ENCODE measurements around the gene ATP1B3. TPM values are rescaled to one million over a fixed set of nuclear protein-coding genes. Genes with fewer than 3 reads are reported as not detected.

The ATP1B3 gene
- total RNA-seq, 1 donor from 2014 or later = 184 TPM

DNA sequence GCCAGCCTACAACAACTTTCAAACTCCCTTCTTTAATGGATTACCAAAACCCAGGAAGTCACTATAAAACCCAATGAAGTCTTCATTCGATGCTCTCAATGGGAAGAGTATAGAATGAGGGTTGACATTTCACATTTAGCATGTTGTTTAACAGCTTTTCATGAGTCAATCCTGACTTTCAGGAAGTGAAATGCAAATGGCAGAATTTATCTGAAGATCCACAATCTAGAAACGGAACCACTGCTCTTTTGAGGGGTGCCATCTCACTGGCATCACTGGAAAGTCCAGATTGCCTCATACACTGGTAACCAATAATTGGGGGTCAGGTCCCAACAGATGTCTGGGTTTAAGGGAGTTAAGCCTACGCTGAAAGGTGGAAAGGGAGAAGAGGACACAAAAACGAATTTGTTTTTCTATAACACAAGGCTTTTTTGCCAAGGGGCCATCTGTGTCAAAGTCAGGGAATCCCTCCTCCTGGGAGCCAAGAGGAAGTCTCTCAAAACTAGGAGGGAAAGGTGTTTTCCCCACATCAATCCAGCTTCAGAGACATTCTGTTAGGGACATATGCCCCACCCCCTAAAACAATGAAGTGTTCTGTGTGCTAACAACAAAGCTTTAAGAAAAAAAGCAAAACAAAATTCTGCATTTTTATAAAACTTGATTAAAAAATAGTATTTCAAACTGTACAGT is 12.0 kb upstream of the ATP1B3 start:
- DNase-seq = no peak
- Mint-ChIP-seq H3K9me3 (ENCODE audit: unreplicated experiment) (no peaks in the 10 kb centered on the region), H3K4me3 (ENCODE audit: unreplicated experiment) (no peak overlapping the region), H3K4me1 (ENCODE audit: low read depth, unreplicated experiment) (no peaks in the 10 kb centered on the region), H3K27ac (ENCODE audit: unreplicated experiment) (no peak overlapping the region), H3K36me3 (ENCODE audit: unreplicated experiment) (no peaks in the 10 kb centered on the region), H3K27me3 (ENCODE audit: unreplicated experiment) (peaks cover 2% of the 10 kb centered on the region)
- TF ChIP-seq CTCF (IDR thresholded peaks at IDR 0.05; ENCODE audit: partially characterized antibody, unreplicated experiment) = no peak

- no peaks in the 10 kb centered on the region for H3K4me1 Mint-ChIP-seq (ENCODE audit: low read depth, unreplicated experiment)
- no peak for DNase-seq
- no peak overlapping the region for H3K27ac Mint-ChIP-seq (ENCODE audit: unreplicated experiment)
- no peak for TF ChIP-seq CTCF (IDR thresholded peaks at IDR 0.05; ENCODE audit: partially characterized antibody, unreplicated experiment)
- peaks cover 2% of the 10 kb centered on the region for H3K27me3 Mint-ChIP-seq (ENCODE audit: unreplicated experiment)
- no peak overlapping the region for H3K4me3 Mint-ChIP-seq (ENCODE audit: unreplicated experiment)
- no peaks in the 10 kb centered on the region for H3K36me3 Mint-ChIP-seq (ENCODE audit: unreplicated experiment)
- H3K9me3 Mint-ChIP-seq (ENCODE audit: unreplicated experiment) = peaks cover 3% of the 10 kb centered on the region
These were observed 11.3 kb upstream of the ATP1B3 start for GRCh38 chr3:141865101-141865500.

DNA sequence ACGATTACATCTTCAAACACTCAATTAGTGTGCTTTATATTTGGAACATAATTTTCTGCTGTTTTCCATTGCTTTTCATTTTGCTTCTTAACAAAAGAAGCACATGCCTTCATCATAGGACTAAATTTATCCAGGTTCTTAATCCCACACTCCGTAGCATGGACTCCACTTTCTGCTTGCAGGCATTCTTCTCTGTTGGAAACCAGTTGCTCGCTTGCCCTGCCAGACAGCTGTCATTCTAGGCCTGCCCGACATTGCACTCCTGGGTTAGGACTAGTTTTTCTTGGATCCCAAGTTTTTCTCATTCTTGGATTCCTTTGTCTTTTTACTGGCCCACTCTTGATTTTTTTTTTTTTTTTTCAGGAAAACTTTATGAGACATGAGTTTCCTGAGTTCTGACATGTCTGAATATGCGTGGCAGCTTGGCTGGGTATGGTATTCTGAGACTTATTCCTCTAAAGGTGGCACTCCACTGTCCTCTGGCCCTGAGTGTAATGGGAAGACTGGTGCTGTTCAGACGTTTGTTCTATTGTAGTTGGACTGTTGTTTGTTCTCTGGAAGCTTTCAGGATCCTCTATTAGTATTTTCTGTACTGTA is 6.3 kb upstream of the ATP1B3 start:
- H3K36me3 Mint-ChIP-seq (ENCODE audit: unreplicated experiment) = no peaks in the 10 kb centered on the region
- no peak for DNase-seq
- no peaks in the 10 kb centered on the region for H3K27me3 Mint-ChIP-seq (ENCODE audit: unreplicated experiment)
- H3K4me1 Mint-ChIP-seq (ENCODE audit: low read depth, unreplicated experiment) = no peaks in the 10 kb centered on the region
- H3K27ac Mint-ChIP-seq (ENCODE audit: unreplicated experiment) = no peak overlapping the region
- no peak for TF ChIP-seq CTCF (IDR thresholded peaks at IDR 0.05; ENCODE audit: partially characterized antibody, unreplicated experiment)
- no peak overlapping the region for H3K4me3 Mint-ChIP-seq (ENCODE audit: unreplicated experiment)
- peaks cover 6% of the 10 kb centered on the region for H3K9me3 Mint-ChIP-seq (ENCODE audit: unreplicated experiment)

GRCh38 chr3:141875374-141875892 is 1.0 kb upstream of the ATP1B3 start:
- Mint-ChIP-seq H3K4me3 (ENCODE audit: unreplicated experiment) (peak overlapping the region; percentile 94), H3K36me3 (ENCODE audit: unreplicated experiment) (no peaks in the 10 kb centered on the region), H3K4me1 (ENCODE audit: low read depth, unreplicated experiment) (peaks cover 5% of the 10 kb centered on the region), H3K27ac (ENCODE audit: unreplicated experiment) (peak overlapping the region; percentile 98), H3K27me3 (ENCODE audit: unreplicated experiment) (peaks cover 11% of the 10 kb centered on the region), H3K9me3 (ENCODE audit: unreplicated experiment) (peaks cover 13% of the 10 kb centered on the region)
- peak; percentile 72 for TF ChIP-seq CTCF (IDR thresholded peaks at IDR 0.05; ENCODE audit: partially characterized antibody, unreplicated experiment)
- peak; percentile 89 for DNase-seq

GRCh38 chr3:141875893-141876380 is 506 bp upstream of the ATP1B3 start:
- peak; percentile 79 for DNase-seq
- H3K9me3 Mint-ChIP-seq (ENCODE audit: unreplicated experiment) = peaks cover 10% of the 10 kb centered on the region

More at GRCh38 chr3:141875893-141876380, 506 bp upstream of the ATP1B3 start:
- peak overlapping the region; percentile 98 for H3K27ac Mint-ChIP-seq (ENCODE audit: unreplicated experiment)
- H3K4me1 Mint-ChIP-seq (ENCODE audit: low read depth, unreplicated experiment) = peaks cover 5% of the 10 kb centered on the region
- TF ChIP-seq CTCF (IDR thresholded peaks at IDR 0.05; ENCODE audit: partially characterized antibody, unreplicated experiment) = no peak
- peaks cover 11% of the 10 kb centered on the region for H3K27me3 Mint-ChIP-seq (ENCODE audit: unreplicated experiment)
- peak overlapping the region; percentile 94 for H3K4me3 Mint-ChIP-seq (ENCODE audit: unreplicated experiment)
- H3K36me3 Mint-ChIP-seq (ENCODE audit: unreplicated experiment) = no peaks in the 10 kb centered on the region
